ENCODE data around the gene IL15RA.

Gene IL15RA

DNA sequence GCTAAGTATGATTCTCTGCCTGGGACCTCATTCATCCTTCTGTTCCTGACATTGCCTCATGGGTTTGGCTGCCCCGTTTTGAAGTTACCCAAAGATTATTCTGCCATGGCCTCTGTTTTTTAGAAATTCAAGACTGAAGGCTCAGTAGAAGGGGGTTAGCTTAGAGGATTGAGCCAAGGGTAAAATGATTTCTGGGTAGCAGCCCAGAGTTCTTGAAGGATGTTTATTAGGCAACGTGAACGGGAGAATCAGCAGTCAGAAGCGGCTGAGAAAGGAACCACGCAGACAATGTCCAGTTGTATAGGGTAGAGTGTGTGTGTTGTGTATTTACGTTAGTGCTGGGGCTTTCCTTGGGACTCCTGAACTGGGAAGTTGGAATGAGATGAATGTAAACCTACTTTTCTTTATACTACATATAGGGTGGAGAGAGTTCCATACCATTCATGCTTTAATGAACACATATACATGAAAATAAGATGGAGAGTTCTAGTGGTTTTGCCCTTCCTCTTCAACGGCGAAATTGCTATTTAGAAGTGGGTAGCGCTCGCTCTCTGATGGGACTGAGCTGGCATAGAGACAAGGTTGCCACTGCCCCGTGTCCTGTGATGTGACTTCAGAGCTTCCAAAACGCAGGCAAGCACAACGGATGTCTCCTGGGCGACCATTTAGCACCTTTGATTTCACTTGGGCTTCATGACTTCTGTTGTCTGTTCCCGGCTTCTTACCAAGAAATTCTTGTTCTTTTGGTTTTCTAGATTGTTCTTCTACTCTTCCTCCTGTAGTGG is 35.0 kb upstream of the IL15RA start:
- DNase-seq (ENCODE audit: low read depth): no peak
- TF ChIP-seq, protein P1, sequence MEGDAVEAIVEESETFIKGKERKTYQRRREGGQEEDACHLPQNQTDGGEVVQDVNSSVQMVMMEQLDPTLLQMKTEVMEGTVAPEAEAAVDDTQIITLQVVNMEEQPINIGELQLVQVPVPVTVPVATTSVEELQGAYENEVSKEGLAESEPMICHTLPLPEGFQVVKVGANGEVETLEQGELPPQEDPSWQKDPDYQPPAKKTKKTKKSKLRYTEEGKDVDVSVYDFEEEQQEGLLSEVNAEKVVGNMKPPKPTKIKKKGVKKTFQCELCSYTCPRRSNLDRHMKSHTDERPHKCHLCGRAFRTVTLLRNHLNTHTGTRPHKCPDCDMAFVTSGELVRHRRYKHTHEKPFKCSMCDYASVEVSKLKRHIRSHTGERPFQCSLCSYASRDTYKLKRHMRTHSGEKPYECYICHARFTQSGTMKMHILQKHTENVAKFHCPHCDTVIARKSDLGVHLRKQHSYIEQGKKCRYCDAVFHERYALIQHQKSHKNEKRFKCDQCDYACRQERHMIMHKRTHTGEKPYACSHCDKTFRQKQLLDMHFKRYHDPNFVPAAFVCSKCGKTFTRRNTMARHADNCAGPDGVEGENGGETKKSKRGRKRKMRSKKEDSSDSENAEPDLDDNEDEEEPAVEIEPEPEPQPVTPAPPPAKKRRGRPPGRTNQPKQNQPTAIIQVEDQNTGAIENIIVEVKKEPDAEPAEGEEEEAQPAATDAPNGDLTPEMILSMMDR (IDR thresholded peaks at IDR 0.05; ENCODE audit: low read depth, low read length, missing control alignments): no peak
- no peak overlapping the region for H3K4me3 ChIP-seq (ENCODE audit: low read depth, low read length)

DNA sequence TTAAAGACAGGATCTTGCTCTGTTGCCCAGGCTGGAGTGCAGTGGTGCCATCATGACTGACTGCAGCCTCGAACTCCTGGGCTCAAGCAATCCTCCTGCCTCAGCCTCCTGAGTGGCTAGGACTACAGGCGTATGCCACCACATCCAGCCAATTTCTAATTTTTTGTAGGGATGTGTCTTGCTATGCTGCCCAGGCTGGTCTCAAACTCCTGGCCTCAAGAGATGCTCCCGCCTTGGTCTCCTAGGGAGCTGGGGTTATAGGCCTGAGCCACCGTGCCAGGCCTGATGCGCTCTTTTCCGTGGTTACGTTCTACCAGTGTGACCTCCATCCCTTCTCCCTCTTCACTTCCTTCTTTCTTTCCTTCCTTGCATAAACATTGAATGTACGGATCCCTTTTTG is 34.2 kb upstream of the IL15RA start:
- DNase-seq (ENCODE audit: low read depth): no peak
- TF ChIP-seq, protein P1 (IDR thresholded peaks at IDR 0.05; ENCODE audit: low read depth, low read length, missing control alignments): no peak
- H3K4me3 ChIP-seq (ENCODE audit: low read depth, low read length): no peak overlapping the region

GRCh38 chr10:6010569-6010968 is 33.2 kb upstream of the IL15RA start:
- H3K4me3 ChIP-seq (ENCODE audit: low read depth, low read length): no peak overlapping the region
- no peak for DNase-seq (ENCODE audit: low read depth)
- TF ChIP-seq, protein P1 (IDR thresholded peaks at IDR 0.05; ENCODE audit: low read depth, low read length, missing control alignments): no peak

- DNase-seq (ENCODE audit: low read depth): no peak
- TF ChIP-seq, protein P1 (IDR thresholded peaks at IDR 0.05; ENCODE audit: low read depth, low read length, missing control alignments): no peak
- no peak overlapping the region for H3K4me3 ChIP-seq (ENCODE audit: low read depth, low read length)
These were observed 32.6 kb upstream of the IL15RA start for GRCh38 chr10:6009961-6010360.

- no peak for DNase-seq (ENCODE audit: low read depth)
- TF ChIP-seq, protein P1 (IDR thresholded peaks at IDR 0.05; ENCODE audit: low read depth, low read length, missing control alignments): no peak
- no peak overlapping the region for H3K4me3 ChIP-seq (ENCODE audit: low read depth, low read length)
These were observed 31.8 kb upstream of the IL15RA start for GRCh38 chr10:6009150-6009549.

- TF ChIP-seq, protein P1 (IDR thresholded peaks at IDR 0.05; ENCODE audit: low read depth, low read length, missing control alignments): no peak
- no peak overlapping the region for H3K4me3 ChIP-seq (ENCODE audit: low read depth, low read length)
- no peak for DNase-seq (ENCODE audit: low read depth)
These were observed 31.3 kb upstream of the IL15RA start for GRCh38 chr10:6008497-6009142.

Data from GM12864 (cell line).